Measurements from ENCODE around the gene NEIL1.
"Not testable (repeated sequence)": the region's sequence is repeated elsewhere in the genome, so short reads cannot be mapped to it uniquely, and the experiment has no call there.

Gene NEIL1

GRCh38 chr15:75333654-75334419, 13.0 kb upstream of the NEIL1 start:
- not testable (repeated sequence) for FAIRE-seq

GRCh38 chr15:75335313-75335704, 11.5 kb upstream of the NEIL1 start:
- FAIRE-seq: no peak

DNA sequence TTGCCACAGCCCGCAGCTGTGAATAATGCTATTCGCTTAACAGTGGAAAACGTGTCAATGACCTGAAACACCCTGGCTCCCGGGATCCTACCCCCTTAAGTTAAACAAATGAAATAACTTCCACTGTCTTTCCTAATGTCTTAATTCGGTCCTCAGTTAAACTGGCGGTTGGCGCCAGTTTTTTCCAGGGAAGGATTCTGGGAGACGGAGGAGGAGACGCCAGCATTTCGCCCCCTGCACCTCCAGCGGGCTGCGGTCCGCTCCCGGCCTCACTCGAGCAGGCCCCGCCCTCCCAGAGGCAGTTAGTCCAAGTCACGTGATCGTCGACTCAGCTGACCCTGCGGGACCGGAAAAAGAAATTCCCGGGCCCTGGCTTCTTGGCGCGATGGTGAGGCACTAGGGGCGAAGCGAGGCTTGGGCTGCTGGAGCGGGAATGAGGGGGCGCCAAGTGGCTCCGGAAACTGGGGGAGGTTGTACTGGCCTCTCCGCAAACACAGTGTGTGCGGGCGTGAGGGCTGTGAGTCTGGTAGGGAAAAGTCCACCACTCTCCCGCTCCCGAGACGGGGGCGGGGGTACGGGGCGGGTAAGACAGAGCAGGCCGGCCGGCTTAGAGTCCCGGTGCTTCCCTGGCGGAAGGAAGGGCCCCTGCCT, 11.0 kb upstream of the NEIL1 start, which contains the start of gene COMMD4:
TSS of gene COMMD4 (plus strand) at position 359 of the 651 bp plus-strand sequence. CDS start at position 386, 27 bp downstream.
- no peak for FAIRE-seq

- no peak for FAIRE-seq
Measured at GRCh38 chr15:75338661-75339240, 8.1 kb upstream of the NEIL1 start.

GRCh38 chr15:75339531-75340240, 7.2 kb upstream of the NEIL1 start:
- FAIRE-seq: no peak

DNA sequence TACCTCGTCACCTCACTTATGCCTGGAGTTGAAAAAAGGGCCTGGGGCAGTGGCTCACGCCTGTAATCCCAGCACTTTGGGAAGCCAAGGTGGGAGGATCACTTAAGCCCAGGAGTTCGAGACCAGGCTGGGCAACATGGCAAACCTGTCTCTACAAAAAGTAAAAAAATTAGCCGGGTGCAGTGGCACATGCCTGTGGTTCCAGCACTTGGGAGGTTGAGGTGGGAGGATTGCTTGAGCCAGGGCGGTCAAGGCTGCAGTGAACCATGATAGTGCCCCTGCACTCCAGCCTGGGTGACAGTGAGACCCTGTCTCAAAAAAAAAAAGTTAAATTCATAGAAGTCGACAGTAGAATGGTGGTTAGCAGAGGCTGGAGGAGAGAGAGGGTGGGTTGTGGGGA, 4.6 kb upstream of the NEIL1 start:
- FAIRE-seq: no peak

DNA sequence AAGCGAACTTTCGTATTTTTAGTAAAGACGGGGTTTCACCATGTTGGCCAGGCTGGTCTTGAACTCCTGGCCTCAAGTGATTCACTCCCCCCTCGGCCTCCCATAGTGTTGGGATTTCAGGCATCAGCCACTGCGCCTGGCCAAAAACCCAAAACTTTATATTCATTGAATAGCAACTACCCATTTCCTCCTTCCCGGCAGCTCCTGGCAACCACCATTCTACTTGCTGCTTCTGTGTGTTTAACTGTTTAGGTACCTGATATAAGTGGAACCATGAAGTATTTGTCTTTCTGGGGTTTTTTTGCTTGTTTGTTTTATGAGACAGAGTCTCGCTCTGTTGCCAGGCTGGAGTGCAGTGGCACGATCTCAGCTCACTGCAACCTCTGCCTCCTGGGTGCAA, 2.9 kb upstream of the NEIL1 start:
- FAIRE-seq: not testable (repeated sequence)

- no peak for FAIRE-seq
Measured at GRCh38 chr15:75347222-75348033, 589 bp downstream of the NEIL1 start.

GRCh38 chr15:75348034-75348561, 1.3 kb downstream of the NEIL1 start:
- no peak for FAIRE-seq

DNA sequence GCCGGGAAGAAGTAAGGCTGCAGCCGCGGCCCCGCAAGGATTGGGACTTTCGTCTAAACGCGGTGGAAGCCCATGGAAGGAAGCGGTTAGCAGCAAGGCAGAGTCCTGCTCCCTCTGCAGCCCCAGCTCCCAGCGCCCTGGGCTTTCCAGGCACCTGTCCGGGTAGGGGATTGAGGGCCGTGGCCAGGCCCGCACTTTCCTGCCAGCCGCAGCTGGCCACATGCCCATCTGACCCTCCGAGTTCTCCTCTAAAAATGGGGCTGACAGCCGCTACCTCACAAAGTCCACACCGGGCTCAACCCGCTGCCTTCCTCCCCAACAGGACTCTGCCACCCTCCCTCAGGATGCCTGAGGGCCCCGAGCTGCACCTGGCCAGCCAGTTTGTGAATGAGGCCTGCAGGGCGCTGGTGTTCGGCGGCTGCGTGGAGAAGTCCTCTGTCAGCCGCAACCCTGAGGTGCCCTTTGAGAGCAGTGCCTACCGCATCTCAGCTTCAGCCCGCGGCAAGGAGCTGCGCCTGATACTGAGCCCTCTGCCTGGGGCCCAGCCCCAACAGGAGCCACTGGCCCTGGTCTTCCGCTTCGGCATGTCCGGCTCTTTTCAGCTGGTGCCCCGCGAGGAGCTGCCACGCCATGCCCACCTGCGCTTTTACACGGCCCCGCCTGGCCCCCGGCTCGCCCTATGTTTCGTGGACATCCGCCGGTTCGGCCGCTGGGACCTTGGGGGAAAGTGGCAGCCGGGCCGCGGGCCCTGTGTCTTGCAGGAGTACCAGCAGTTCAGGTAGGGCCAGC, 1.9 kb downstream of the NEIL1 start:
- no peak for FAIRE-seq

GRCh38 chr15:75349351-75349669, 2.5 kb downstream of the NEIL1 start:
- not testable (repeated sequence) for FAIRE-seq

- no peak for FAIRE-seq
Measured at GRCh38 chr15:75349851-75350588, 3.2 kb downstream of the NEIL1 start.

GRCh38 chr15:75350601-75351361, 3.9 kb downstream of the NEIL1 start:
- FAIRE-seq: no peak

DNA sequence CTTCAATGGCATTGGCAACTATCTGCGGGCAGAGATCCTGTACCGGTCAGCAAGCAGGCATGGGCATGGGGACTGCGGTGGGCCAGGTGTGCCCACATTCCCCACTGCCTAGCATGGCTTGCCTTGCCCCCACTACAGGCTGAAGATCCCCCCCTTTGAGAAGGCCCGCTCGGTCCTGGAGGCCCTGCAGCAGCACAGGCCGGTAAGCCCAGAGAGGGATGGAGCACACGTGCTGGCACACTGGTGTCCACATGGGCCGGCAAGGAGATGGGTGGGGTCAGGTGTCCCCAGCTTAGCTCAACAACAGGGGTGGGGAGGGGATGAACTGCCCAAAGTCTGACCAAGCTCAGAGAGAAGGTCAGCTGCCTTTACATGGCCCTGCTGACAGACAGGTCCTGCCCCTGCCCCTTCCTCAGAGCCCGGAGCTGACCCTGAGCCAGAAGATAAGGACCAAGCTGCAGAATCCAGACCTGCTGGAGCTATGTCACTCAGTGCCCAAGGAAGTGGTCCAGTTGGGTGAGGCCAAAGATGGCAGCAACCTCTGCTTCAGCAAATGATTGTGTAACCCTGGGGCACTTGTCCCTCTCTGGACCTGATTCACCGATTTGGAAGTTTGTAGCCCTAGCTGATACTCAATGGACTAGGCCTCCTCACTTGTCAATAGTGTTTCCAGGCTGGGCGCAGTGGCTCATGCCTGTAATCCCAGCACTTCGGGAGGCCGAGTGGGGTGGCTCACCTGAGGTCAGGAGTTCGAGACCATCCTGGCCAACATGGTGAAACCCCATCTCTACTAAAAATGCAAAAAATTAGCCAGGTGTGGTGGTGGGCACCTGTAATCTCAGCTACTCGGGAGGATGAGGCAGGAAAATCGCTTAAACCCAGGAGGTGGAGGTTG, 5.6 kb downstream of the NEIL1 start:
- no peak for FAIRE-seq

GRCh38 chr15:75353604-75354003, 6.8 kb downstream of the NEIL1 start:
- FAIRE-seq: no peak

DNA sequence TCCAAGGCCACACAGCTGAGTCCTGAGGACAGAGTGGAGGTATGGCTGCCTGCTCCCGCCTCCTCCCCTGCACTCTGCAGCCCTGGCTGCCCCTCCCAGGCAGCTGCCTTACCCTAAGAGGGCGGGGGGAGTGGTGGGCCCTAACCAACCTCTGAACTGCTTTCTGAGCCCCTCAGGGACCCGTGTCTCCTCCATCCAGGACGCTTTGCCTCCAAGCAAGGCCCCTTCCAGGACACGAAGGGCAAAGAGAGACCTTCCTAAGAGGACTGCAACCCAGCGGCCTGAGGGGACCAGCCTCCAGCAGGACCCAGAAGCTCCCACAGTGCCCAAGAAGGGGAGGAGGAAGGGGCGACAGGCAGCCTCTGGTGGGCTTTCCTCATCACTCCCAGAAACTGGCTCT, 7.6 kb downstream of the NEIL1 start:
- no peak for FAIRE-seq

DNA sequence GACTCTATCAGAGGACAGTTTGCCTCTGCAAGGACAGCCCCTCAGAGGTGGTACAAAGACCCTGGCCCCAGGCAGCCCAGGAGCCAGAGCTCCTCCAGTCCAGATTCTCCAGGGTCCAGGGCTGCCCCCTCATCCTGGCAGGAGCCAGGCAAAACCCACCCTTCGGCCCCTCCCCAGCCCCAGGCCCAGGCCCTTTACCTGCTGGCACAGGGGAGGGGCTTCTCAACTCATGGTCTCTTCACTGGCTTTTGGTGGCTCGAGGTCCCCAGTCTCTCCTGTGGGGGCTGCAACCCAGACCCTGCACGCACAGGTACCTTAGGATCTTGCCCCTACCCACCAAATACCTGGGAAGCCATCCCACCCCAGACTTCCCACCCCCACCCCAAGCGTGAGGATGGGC, 8.5 kb downstream of the NEIL1 start:
- no peak for FAIRE-seq

DNA sequence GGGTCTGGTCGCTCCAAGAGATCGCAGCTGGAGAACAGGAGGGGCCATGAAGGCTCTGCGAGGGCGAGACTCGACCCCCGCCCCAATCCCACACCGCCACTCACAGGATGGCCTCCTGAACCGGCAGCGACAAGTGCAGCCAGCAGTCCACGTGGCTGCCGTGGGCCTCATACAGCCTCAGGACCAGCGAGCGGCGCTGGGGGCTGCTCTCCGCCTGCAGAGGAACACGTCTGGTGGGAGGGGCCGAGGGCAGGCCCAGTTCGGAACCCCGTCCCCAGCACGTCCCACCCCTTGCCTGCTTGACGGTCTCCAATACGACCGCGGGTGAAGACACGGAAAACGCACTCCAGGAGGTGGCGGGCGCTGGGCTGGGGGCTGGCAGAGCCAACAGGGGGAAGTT, 9.2 kb downstream of the NEIL1 start:
- no peak for FAIRE-seq

DNA sequence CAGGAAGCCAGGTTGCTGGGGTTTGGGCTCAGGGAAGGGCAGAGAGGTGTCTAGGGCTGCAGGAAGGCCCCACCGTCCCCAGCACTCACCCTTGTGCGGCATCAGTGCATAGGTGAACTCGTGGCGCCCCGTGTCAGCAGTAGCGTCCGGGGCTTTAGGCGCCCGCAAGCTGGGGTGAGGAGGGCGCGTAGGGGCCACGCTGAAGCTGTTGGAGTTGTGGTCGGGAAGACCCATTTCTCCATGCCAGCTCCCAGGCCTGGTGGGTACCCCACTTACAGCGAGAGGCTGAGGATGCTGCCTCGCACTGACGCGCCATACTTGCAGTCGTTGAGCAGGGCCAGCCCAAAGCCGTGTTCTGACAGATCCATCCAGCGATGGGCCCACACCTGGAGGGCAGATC, 9.7 kb downstream of the NEIL1 start:
- FAIRE-seq: no peak

Data from TTC549 (cell line).